HCEC 1CT (cell line): Measurements from ENCODE around the gene IQSEC1.

Experiments used
- DNase-seq: peaks from one replicate; pipeline ENCODE4 v3.0.0-alpha.2; 2017

IQSEC1 gene

DNA sequence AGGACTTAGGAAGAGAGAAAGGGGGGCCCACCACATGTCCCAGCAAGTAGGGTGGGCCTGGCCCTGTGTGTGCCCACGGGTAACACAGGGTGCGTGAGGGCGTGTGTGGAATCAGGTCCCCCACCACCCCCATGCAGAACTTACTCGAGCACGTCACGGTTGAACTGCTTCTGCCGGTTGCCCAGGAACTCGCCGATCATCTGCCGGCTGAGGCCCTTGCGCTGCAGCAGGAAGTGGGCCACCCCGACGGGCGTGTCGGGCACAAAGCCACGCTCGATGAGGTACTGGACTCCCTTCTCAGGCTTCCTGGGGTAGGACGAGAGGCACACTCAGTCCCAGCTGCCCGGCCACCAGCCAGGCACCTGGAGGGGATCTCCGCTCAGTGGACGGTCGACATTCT lies 148.8 kb downstream of the IQSEC1 start:
- no peak for DNase-seq

DNA sequence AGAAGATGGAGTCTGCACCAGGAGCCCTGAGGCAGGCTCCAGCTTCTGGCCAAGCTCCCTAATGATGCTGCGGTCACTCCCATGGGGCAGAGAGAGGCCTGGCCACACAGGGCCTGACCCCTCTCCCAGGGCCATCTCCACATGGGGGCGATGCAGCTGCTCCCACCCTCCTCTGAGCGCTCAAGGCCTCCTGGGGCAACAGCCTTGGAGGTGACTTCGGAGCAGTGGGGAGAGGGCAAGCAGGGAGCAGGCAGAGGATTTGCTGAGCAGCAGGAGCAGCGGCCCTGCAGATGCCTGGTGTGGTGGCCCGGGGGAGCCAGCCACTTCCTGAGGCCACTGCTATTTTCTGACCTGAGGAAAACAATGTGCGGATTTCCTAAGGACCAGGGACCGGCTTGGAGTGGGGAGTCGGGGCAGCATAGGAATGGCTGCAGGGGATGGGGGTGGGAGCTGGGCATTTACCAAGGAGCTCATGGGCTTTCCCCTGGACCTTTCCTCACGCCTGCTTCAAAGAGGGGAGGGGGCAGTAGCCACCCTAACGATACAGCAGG lies 150.3 kb downstream of the IQSEC1 start:
- DNase-seq: no peak

DNA sequence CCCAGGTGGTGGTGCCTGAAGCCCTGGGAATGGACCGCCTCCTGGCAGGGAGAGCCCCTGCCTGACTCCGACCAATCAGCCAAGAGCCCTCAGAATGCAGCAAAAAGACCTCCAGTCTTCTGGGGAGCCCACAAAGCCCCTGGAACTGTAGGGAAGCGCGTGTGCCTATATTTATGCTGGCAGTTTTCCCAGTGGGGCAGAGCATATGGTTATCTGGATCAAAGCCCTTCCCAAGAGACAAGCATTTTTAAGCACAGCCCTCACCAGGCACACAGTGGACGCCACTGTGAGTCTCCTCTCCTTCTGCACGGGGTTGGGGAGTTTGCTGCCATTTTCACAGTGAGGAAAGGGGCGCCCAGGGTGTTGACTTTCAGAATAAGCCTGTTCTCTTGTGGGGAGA lies 150.9 kb downstream of the IQSEC1 start:
- DNase-seq: no peak

DNA sequence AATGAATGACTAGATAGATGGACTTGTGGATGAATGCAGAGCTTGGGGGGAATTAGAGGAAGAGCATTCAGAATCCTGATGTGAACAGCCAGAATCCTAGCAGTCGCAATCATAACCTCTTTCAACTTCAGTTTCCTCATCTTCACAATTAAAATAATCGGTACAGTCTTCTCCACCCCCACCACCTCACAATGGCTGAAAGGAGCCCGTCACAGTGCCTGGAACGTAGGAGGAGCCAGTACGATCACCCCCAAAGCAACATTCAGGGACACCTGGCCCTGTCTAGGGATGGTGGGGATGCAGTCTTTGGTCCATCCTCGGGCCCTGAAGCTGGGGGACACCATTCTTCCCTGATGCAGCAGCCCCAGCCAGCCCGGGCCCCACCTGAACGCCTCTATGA lies 151.5 kb downstream of the IQSEC1 start:
- no peak for DNase-seq

DNA sequence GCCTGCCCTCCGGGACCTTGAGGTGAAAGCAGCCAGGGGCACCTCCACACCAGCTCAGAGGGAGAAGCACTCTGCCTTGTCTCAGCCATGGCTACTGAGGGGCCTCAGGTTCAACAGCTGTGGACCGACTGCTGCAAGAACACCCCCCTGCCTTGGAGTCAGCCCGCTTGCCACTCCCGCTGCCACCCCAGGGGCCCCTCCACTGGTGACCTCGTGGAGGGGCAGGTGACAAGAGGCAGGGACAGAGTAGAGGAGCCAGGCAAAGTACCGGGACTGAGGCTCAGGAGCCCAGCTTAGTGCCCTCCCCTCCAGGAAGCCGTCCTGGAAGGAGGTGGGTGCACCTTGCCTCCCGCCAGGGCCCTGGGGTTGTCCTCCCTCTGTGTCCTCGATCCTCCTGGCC lies 152.3 kb downstream of the IQSEC1 start:
- DNase-seq: no peak

DNA sequence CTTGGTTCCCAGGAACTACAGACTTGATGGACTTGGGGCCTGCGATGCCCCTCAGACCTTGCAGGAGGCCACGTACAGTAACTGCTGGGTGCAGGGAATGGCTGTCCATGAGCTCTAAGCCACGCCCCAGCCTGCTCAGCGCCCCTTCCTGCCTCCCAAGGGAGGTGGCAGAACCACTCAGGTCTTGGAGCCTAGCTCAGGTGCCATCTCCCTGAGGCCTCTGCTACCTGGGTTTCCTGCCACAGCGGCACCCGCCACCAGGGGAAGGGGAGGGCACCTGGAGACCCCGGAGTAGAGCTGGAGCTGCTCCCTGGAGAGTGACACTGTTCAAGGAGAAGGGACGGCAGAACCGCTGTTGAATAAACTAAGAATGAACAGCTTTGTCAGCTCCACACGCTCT lies 154.0 kb downstream of the IQSEC1 start:
- no peak for DNase-seq

DNA sequence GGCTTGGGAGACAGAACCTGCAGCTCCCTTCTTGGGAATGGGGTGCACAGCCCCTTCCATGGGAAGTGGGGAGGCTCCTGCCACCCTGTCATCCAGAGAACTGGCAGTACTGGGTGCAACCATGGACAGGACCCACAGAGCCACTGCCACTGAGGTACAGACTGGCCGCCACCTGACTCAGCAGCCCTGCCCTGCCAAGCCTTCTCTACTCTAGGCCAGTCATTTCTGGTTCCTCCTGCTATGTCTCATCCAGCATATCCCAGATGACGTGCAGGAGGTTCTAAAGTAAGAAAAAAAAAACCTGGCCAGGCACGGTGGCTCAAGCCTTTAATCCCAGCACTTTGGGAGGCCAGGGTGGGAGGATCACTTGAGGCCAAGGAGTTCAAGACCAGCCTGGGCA lies 155.0 kb downstream of the IQSEC1 start:
- DNase-seq: no peak

DNA sequence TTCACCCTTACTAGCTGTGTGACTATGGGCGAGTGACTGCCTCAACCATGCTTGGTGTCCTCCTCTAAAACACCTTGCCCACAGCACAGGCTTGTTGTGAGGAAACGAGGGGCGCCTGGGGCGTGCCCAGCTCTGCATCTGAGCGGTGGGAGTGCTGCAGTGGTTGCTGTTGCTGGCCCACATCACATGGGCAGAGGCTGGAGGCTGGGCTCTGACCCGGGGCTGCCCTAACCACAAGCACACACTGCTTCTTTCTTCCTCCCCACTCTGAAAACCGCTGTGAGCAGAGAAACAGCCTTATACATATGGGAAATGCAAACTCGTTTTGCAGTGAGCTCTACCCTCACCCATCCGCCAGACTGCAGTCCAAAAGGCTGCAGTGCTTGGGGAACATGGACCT lies 157.1 kb downstream of the IQSEC1 start:
- no peak for DNase-seq

DNA sequence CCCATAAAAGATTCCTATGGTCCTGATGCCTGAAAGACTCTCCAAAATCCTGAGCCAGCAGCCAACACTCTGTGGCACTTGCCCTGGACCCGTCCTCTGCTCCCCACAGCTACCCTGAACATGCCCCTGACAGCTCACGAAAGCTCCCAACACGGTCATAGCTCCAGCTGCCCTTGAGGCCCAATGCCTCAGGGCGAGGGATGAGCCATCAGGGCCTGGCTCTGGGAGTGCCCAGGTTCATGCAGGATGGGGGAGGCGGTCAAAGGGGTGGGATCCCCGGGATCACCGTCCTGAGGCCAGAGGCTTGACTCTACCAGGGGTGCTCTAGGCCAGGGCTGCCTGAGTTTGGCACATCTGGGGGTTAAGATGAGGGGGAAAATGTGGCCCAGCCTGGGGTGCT lies 159.1 kb downstream of the IQSEC1 start:
- no peak for DNase-seq

DNA sequence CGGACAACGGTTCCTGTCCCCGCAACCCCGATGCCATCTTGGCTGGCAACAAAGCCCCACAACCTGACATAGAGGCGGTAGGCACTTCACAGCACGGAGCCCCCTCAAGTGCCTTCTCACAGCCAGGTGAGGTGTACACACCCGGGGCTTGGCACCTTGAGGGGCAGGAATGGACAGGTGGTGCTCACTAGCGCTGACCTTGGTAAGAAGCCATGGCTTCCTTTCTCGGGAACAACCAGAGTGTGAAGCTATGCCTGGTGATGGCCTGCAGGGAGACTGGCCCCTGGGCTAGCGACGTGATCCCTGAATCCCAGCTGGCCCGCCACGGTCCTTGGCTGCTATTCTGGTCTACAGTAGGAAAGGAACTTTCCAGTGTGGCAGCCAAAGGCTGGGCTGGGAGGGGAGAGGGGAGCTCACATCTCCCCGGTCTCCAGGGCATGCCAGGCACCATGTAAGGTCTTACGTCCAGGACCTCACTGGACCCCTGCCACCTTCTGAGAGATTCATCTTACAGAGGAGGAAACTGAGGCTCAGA lies 161.3 kb downstream of the IQSEC1 start:
- DNase-seq: no peak

DNA sequence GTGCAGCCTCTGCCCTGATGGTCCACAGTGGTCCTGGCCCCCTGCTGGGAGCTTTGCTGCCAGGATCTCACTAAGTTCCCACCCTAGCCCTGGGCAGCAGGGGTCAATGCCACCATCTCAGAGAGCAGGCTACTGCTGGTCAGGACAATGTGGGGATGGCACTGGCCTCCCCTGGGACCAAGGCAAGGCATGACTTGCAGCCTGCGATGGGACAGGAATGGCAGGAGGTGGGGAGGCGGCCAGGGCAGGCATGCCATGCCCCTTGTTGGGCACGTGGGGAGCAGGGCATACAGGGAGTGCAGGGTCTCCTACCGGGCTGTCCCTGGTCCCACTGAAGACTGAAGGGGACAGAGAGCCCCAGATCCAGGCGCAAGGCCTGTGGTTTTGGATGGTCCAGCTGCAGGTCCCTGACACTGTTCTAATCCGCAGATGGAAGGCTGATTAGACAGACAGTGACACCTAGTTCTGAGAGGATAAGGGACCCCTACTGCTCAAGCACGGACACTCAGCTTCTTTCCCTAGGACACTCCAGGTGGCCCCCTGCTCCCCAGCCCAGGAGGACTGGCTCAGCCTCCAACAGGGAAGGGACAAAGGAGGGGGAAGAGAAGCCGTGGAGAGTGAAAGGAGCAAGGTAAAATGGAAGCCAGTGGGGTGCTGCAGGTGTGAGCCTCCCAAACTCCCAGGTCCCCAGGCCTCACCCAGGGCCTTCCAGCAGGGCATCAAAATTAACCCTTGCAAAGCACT lies 162.7 kb downstream of the IQSEC1 start:
- DNase-seq: no peak

DNA sequence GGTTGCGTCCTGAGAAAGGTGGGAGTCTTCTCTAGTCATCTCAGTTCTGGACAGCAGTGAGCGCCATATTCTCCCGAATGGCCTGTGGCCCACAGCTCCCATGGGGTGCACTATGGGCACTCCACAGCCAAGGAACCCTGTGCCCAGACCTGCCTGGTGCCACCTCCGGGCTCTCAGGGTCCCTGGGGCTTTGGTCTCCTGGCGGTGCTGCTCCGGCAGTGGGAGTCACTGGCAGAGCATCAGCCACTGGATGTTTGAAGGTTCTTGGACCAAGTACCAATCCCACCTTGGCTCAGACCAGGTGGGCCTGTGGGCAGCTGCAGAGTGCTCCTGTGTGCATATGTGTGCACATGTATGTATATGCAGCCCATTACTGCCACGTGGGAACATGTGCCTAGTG lies 163.5 kb downstream of the IQSEC1 start:
- no peak for DNase-seq

DNA sequence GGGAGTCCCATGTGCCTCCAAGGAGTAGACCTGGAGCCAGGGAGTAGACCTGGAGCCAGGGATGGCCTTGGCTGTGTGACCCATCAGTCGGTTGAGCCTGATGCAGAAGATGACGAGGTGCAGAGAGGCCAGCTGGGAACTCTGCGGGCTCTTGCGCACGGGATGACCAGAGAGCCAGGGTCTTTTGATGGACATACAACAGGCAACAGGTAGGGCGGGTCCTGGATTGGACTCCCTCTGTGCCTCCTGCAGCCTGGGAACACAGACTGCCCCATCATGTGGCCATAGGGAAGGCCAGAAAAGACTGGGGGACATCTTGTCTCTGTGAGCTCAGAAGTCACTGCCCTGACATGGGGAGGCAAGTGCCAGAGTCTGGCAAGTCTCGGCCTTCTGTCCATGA lies 164.4 kb downstream of the IQSEC1 start:
- no peak for DNase-seq

DNA sequence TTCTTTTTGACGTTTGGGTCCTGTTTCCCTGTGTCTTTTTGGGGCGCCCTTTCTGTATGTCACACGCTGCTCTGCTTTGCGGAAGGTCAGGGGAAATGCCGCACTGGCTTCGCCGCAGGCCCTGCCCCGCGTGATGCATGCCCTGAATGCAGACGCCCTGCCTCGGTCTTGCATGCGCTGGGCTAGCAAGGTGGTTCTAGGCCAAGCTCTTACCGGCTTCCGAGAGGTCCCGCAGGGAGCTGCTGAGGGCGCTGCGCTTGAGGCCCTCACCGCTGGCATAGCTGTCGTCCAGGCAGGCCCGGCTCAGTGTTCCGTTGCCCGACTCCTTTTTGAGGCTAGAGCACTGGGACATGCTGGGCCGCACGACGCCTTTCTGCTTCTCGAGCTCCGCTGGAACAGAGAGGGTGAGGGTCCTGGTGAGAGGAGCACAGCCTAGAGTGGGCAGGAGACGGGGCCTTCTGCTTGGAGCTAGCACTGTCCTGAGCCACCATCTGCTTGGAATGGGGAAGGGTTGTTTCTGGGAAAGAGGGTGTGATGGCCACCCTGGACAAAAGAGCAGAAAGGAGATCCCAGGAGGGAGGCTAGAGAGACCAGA lies 165.0 kb downstream of the IQSEC1 start:
- no peak for DNase-seq

DNA sequence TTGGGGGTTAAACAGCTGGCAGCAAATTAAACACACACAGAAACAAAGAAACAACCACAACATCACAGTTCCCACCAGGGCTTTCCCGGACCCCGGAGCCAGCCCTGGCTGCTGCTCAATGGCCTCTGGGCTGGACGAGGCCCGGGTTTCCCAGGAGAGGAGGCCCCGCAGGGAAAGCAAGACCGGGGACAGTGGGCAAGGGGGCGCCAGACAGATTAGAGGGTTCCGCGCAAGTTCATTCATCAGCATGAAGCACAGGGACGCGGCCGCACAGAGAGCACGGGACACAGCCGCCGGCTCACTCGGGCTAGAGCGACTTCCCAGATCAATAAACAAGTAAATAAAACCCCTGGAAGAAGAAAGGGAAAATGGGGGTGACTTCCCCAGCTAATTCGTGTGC lies 165.5 kb downstream of the IQSEC1 start:
- DNase-seq: no peak

DNA sequence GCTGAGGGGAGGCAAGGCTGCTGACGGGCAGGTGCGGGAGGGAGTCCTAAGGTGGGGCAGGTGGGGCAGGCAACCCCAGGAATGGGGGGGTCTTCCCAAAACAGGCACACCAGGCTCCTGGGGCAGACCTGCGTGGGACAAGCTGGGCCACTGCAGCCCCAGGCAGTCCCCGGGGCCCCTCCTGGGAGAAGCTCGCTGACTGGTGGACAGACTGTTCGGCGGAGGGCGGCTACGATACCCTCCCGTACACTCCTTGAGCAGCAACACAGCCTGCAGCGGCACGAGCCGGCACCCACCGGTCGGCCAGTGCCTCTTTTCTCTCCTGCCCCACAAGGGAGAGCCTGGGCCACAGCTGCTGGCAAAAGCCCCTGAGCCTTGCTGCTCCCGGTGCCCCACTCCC lies 165.9 kb downstream of the IQSEC1 start:
- no peak for DNase-seq

DNA sequence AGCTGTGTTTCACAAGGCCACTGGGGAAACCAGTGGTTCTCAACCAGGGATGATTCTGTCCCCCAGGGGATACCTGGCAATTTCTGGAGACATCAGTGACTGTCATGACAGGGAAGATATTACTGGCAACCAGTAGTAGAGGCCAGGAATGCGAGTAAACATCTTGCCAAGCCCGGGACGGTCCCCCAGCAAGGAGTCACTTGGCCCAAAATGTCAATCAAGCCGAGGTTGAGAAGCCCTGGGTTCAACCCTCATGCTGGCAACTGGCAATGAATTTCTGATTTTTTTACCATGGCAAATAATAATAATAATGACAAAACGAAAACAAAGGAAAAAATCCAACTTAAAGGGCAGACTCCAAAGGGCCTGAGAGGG lies 166.3 kb downstream of the IQSEC1 start:
- DNase-seq: no peak

DNA sequence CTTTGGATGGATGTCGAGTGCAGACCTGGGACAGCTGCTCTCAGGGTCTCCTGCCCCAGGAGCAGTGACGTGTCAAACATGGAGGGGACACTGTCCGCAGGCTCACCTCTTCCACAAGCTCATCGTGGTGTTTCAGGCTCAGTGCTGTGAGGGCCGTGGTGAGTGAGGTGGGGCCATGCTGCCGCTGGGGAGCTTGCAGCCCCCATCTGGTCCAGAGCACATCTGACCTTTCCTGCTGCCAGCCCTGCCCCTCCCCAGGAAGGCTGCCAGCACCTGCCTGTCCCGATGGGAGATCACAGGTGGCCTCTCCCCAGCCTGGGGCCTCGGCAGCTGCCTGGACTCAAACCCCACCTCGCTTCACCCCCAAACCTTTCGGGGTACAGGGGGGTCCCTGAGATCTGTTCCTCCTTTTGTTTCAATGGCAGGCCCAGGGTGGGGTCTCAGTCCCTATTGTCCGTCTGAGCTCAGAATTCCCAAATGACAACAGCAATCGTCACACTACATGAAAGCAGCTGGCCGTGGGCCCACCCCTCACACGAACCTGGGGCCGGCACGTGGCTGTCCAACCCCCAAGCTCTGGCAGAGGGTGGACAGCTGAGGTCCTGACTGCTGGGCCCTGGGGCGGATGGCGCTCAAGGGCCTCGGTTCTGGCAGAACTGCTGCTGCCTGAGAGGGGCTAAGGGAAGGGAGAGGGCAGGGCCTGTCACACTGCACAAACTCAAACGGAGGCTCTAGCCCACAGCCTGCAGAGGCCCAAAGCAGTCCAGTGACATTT lies 166.9 kb downstream of the IQSEC1 start:
- no peak for DNase-seq

DNA sequence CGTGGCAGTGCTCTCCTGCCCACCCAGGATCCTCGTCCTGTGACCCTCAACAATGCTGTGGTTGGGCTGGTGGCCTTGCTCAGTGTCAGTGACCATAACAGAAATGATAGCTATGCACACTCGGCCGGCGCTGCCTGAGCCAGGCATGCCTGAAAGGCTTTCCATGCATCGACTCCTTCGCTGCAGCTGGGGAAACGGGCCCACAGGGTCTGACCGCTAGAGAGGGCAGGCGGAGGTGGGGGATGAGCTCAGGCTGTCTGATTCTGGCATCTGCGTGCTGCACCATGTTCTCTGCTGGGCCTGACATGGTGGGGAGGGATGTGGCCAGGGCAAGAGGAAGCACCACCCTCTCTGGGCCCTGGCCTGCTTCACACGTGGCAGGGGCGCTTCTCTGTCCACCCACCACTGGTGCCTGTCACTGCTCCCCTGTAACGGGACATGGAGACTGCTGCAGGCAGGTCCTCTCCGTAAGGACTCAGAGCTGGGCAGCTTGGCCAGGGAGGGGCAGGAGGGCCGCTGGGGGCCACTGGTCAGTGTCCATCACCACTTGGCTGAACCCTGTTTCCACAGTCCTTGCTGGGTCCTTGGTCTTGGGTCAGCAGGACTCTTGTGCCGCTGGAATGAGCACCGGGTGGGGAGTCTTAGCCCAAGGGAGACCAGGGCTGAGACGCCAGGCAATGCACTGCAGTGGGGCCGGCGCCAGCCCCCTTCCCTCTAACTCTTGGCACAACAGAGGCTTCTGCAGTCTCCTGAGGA lies 167.7 kb downstream of the IQSEC1 start:
- no peak for DNase-seq

DNA sequence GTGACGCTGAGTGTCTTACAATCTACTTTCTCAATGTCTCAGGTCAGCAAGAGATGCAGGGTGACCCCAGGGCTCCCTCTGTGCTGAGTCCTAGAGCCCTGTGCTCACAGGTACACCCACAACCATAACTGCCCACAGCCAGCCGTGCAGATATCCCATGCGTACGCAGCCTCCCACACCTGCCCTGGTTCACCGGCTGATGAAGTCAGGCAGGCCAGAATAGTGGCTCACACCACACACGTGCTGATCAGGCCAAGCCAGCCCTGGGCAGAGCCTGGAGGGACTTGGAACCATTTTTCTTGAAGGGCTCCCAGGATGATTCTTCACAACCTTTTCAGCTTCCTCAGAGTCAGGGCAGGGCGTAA lies 168.3 kb downstream of the IQSEC1 start:
- no peak for DNase-seq

DNA sequence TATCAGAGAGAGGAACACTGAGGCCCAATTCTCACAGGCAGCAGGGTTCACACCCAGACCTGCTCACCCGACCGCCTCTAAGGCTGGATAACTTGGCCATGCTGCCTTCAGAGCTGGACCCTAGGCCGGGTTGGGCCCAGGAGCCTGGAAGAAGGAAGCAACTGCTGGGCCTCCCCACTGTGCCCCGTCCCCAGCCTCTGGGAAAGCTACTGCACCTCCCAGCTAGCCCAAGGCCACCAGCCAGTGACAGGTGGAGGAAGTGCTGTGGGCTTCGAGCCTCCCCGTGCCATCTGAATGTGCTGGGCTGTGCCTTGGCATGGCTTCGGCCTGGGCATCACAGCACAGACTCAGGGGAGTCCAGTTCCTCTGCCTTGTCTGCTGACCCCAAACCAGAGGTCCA lies 169.3 kb downstream of the IQSEC1 start:
- no peak for DNase-seq

DNA sequence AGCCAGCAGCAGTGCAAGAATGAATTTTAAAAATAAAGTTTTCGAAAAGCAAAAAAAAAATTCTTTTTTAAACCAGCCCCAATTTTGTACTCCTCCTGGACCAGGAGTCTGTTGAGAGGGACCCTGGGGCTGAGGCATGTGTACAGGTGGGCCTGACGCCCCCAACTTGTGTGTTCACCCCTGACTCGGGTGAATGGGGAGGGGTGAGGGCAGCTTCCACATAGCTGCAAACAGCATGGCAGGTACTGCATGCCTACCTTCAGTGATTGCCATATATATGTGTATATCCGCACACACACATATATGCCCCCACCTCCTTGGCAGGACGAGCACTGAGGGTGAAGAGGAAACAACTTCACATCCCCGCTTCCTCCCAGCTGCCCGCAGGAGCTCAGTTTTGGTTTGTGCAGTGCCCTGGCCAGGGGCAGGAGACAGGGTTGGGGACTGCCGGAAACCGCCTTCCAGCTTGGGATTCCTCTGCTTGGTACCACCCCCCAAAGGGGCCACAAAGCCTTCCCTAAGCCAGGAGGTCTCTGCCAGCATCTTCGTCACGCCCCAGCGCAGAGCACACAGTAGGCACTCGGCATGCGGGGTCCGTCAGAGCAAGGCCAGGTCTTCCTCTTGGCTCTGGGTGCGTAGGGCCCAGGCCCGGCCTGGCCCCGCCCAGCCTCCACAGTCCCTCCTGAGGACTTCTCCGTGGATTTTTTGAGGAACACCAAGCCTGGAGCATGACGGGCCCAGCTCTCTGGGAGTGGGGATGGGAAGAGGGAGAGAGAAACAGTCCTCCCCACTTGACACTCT lies 170.0 kb downstream of the IQSEC1 start:
- no peak for DNase-seq
